Hepatocyte (in vitro differentiated cells): ENCODE results near the gene DIAPH3. TPM values are rescaled to one million over a fixed set of nuclear protein-coding genes. Genes with fewer than 3 reads are reported as not detected.

Experiments
- DNase-seq: peaks from one replicate; pipeline ENCODE4 v3.0.0-alpha.2; 2016; ENCODE audit warnings: low spot score
- H2AFZ ChIP-seq: fragments of 200-600 bp; sonication (generic); 2 replicates; pipeline ENCODE4 v1.6.0; 2016; ENCODE audit warnings: antibody characterized with exemption, mild to moderate bottlenecking
- H3K27ac ChIP-seq: fragments of 200-600 bp; sonication (generic); 2 replicates; pipeline ENCODE4 v1.5.1; 2016; ENCODE audit warnings: mild to moderate bottlenecking
- H3K27me3 ChIP-seq: fragments of 200-600 bp; sonication (generic); 2 replicates; pipeline ENCODE4 v1.6.1; 2016
- H3K36me3 ChIP-seq: fragments of 200-600 bp; sonication (generic); replicated peaks from 2 replicates; pipeline ENCODE4 v1.5.1; 2016; ENCODE audit warnings: low read depth; ENCODE audit not compliant: insufficient read depth
- H3K4me1 ChIP-seq: fragments of 200-600 bp; sonication (generic); 2 replicates; pipeline ENCODE4 v1.5.1; 2016; ENCODE audit warnings: mild to moderate bottlenecking, moderate library complexity; ENCODE audit not compliant: insufficient read depth
- H3K4me2 ChIP-seq: fragments of 200-600 bp; sonication (generic); 2 replicates; pipeline ENCODE4 v1.6.0; 2016
- H3K4me3 ChIP-seq: fragments of 200-600 bp; sonication (generic); 2 replicates; pipeline ENCODE4 v1.5.1; 2016; ENCODE audit warnings: mild to moderate bottlenecking
- H3K79me2 ChIP-seq: fragments of 200-600 bp; sonication (generic); 2 replicates; pipeline ENCODE4 v1.6.0; 2017; ENCODE audit warnings: mild to moderate bottlenecking
- H3K9me2 ChIP-seq: fragments of 200-600 bp; sonication (generic); replicated peaks from 2 replicates; pipeline ENCODE4 v1.6.0; 2017; ENCODE audit warnings: mild to moderate bottlenecking; ENCODE audit not compliant: insufficient read depth
- H3K9me3 ChIP-seq: fragments of 200-600 bp; sonication (generic); 2 replicates; pipeline ENCODE4 v1.5.1; 2016; ENCODE audit warnings: low read depth, mild to moderate bottlenecking
- H4K20me1 ChIP-seq: fragments of 200-600 bp; sonication (generic); 2 replicates; pipeline ENCODE4 v1.6.0; 2016; ENCODE audit warnings: mild to moderate bottlenecking; ENCODE audit not compliant: insufficient read depth, poor library complexity, severe bottlenecking
- EZH2 ChIP-seq: fragments of 200-600 bp; sonication (generic); IDR thresholded peaks from 2 replicates; pipeline ENCODE4 v1.6.1; 2016; ENCODE audit warnings: antibody characterized with exemption, mild to moderate bottlenecking, borderline replicate concordance
- EZH2phosphoT487 ChIP-seq: fragments of 200-600 bp; sonication (generic); IDR thresholded peaks from one replicate; pipeline ENCODE4 v1.6.1; 2018; ENCODE audit warnings: antibody characterized with exemption, mild to moderate bottlenecking, low read depth, moderate library complexity; ENCODE audit not compliant: unreplicated experiment, severe bottlenecking
- WGBS: methylation state at CpG from one replicate; pipeline ENCODE4 v1.1.6; 2016; ENCODE audit warnings: low lambda C conversion rate; ENCODE audit errors: missing lambda C conversion rate; 5-methylcytosine and 5-hydroxymethylcytosine counted together
- polyA plus RNA-seq: library from polyadenylated mRNA; unstranded; fragments of >200 nt; fragmentation: Nextera tagmentation; extraction: Ambion mirVana; gene quantifications from 2 replicates; pipeline ENCODE4 v1.2.1, GENCODE V29; 2016
- total RNA-seq: library from RNA; depleted of rRNA; stranded (reverse); fragments of >200 nt; gene quantifications from 2 replicates; pipeline ENCODE4 v1.2.3, GENCODE V29; 2014
- TF ChIP-seq, protein P1 (sequence below): fragments of 200-600 bp; sonication (generic); IDR thresholded peaks from 2 replicates; pipeline ENCODE4 v1.5.1; 2016; ENCODE audit warnings: antibody characterized with exemption, mild to moderate bottlenecking; ENCODE audit not compliant: poor library complexity

The DIAPH3 gene
- total and polyA plus RNA-seq, 2 experiments from 2014 or later, result 4.7 to 7.9 TPM

DNA sequence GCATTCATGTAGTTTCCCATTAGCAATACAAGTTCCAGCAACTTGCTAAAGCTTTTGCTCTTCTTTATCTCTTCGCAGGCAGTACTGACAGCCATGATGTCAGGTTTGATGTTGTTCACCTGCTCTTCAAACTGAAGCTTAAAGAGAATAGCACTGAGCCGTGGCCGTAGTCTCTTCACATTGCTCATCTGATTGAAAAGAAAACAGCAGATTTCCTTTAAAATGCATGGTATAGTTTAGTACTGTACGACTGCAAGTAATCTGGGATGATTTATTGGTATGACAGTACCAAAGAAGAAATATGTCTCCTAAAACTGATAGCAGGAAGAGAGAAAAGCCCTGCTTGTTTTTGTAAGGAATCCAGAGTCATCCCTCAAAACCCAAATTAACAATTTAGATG is 284.4 kb downstream of the DIAPH3 start:
- DNase-seq, result no peak
- no peak overlapping the region for H3K4me2 ChIP-seq
- peaks cover 6% of the 10 kb centered on the region for H3K4me1 ChIP-seq
- no peak overlapping the region for H3K4me3 ChIP-seq
- H3K36me3 ChIP-seq, result no peaks in the 10 kb centered on the region
- H3K27ac ChIP-seq, result no peak overlapping the region
- no peaks in the 10 kb centered on the region for H3K79me2 ChIP-seq
- H3K27me3 ChIP-seq, result no peaks in the 10 kb centered on the region
- no peaks in the 10 kb centered on the region for H3K9me2 ChIP-seq
- TF ChIP-seq, protein P1, sequence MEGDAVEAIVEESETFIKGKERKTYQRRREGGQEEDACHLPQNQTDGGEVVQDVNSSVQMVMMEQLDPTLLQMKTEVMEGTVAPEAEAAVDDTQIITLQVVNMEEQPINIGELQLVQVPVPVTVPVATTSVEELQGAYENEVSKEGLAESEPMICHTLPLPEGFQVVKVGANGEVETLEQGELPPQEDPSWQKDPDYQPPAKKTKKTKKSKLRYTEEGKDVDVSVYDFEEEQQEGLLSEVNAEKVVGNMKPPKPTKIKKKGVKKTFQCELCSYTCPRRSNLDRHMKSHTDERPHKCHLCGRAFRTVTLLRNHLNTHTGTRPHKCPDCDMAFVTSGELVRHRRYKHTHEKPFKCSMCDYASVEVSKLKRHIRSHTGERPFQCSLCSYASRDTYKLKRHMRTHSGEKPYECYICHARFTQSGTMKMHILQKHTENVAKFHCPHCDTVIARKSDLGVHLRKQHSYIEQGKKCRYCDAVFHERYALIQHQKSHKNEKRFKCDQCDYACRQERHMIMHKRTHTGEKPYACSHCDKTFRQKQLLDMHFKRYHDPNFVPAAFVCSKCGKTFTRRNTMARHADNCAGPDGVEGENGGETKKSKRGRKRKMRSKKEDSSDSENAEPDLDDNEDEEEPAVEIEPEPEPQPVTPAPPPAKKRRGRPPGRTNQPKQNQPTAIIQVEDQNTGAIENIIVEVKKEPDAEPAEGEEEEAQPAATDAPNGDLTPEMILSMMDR, result no peak
- TF ChIP-seq EZH2phosphoT487 (no peak), EZH2 (no peak)
- H2AFZ ChIP-seq, result peak overlapping the region; percentile 1
- H4K20me1 ChIP-seq, result no peaks in the 10 kb centered on the region
- no peaks in the 10 kb centered on the region for H3K9me3 ChIP-seq
- WGBS, result 52% methylated on average over 4 of the region's 4 CpGs

DNA sequence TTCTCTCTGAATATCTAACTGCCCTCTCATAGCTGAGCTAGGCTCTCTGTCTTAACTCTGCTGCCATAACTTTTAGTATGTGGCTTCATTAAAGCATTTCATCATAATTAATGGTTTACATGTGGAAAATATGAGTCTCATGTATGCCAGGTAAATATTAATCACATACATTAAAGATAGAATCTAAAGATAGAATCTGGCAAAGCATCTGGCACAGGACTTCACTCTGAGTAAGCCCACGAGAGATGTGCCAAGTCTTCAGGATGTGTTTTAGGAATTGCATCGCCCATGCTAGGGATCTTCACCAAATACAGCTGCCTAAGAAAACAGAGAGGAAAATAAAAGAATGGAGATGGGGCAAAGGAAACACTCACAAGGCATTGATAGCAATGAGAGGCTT is 285.8 kb downstream of the DIAPH3 start:
- no peak overlapping the region for H3K4me2 ChIP-seq
- no peak overlapping the region for H2AFZ ChIP-seq
- TF ChIP-seq EZH2phosphoT487 (no peak), EZH2 (no peak)
- TF ChIP-seq, protein P1, result no peak
- no peaks in the 10 kb centered on the region for H3K9me3 ChIP-seq
- H3K36me3 ChIP-seq, result no peaks in the 10 kb centered on the region
- no peaks in the 10 kb centered on the region for H4K20me1 ChIP-seq
- H3K9me2 ChIP-seq, result no peaks in the 10 kb centered on the region
- H3K4me3 ChIP-seq, result no peak overlapping the region
- H3K4me1 ChIP-seq, result peaks cover 6% of the 10 kb centered on the region
- H3K27me3 ChIP-seq, result no peaks in the 10 kb centered on the region
- no peak for DNase-seq
- 86% methylated on average over 2 of the region's 2 CpGs for WGBS
- H3K79me2 ChIP-seq, result no peaks in the 10 kb centered on the region
- H3K27ac ChIP-seq, result no peak overlapping the region

DNA sequence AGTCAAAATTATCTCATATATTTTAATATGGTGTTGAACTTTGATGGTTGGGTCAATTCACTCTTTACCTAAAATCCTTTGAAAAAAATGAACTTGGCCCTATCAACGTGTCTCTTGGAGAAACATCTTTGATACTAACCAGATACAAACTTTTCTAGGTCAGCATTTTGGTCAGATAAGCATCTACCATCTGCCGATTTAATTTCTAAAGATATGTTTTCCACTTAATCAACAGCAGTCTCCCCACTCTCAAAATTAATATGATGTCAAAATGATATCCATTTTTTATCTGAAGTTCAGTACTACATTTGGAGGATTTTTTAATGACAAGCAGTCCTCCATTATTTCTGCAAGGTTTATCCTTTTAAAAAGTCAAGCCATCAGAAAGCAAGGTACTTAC is 288.8 kb downstream of the DIAPH3 start:
- no peaks in the 10 kb centered on the region for H4K20me1 ChIP-seq
- DNase-seq, result no peak
- no peaks in the 10 kb centered on the region for H3K9me3 ChIP-seq
- 74% methylated on average over 2 of the region's 2 CpGs for WGBS
- no peaks in the 10 kb centered on the region for H3K9me2 ChIP-seq
- H3K36me3 ChIP-seq, result no peaks in the 10 kb centered on the region
- no peak for TF ChIP-seq EZH2
- no peaks in the 10 kb centered on the region for H3K27me3 ChIP-seq
- no peak overlapping the region for H3K4me2 ChIP-seq
- H3K79me2 ChIP-seq, result no peaks in the 10 kb centered on the region
- H2AFZ ChIP-seq, result no peak overlapping the region
- no peak overlapping the region for H3K27ac ChIP-seq
- H3K4me1 ChIP-seq, result peaks cover 5% of the 10 kb centered on the region
- no peak overlapping the region for H3K4me3 ChIP-seq

DNA sequence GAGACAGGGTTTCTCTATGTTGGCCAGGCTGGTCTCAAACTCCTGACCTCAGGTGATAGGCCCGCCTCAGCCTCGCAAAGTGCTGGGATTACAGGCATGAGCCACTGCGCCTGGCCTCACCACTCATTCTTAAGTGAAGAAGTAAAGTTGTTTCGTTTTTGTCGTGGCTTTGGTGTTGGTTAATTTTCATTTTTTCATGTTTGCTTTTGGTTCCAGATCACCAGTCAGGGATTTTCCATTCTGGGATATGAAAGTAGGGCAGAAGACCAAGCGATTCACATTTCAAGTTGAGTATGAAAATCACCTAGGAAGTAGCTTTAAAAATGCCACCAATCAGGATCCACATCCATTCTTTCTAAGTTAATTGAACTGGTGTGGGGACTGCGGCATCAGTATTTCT is 289.9 kb downstream of the DIAPH3 start:
- 93% methylated on average over 7 of the region's 7 CpGs for WGBS
- H3K4me1 ChIP-seq, result no peaks in the 10 kb centered on the region
- peaks cover 2% of the 10 kb centered on the region for H3K9me2 ChIP-seq

More for the DNA sequence above, 289.9 kb downstream of the DIAPH3 start:
- Histone ChIP-seq H2AFZ (no peak overlapping the region), H3K36me3 (no peaks in the 10 kb centered on the region), H3K9me3 (no peaks in the 10 kb centered on the region), H3K4me2 (no peak overlapping the region), H3K79me2 (no peaks in the 10 kb centered on the region), H4K20me1 (no peaks in the 10 kb centered on the region), H3K27me3 (no peaks in the 10 kb centered on the region), H3K4me3 (no peak overlapping the region), H3K27ac (no peak overlapping the region)
- no peak for DNase-seq
- TF ChIP-seq EZH2, result no peak
